Measurements from ENCODE around the gene CCDC200. TPM values are rescaled to one million over a fixed set of nuclear protein-coding genes. Genes with fewer than 3 reads are reported as not detected.
"Not testable (repeated sequence)": the region's sequence is repeated elsewhere in the genome, so short reads cannot be mapped to it uniquely, and the experiment has no call there.

The CCDC200 gene
- 0.31 TPM for total RNA-seq

DNA sequence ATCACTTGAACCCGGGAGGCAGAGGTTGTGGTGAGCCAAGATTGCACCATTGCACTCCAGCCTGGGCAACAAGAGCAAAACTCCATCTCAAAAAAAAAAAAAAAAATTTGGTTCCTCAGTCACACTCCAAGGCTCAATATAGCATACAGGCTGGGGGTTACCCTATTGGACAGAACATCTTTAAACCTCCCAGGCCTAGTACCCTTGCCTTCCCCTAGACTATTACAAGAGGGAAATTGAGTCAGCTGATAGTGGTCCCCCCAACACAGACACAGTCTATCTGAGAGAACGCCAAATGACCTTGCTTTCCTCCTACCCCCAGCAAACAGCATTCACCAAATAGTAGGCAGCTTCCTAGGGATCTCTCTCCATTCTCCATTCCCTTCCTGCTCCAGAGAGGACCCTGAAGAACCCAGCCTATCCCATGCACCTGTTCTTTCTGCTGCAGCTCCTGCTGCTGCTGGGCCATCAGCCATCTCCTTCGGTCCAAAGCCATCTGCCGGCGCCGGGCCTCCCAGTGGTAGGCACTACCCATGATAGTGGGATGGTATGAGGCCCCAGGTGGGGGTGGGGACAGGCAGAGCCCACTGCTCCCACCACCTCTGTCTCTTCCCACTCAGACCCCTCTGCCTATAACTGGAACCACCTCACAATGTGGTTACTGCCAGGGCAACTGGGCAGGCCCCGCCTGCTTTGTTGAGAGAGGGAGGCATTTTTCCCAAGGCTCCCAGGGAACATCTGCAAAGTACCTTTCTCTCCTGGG, at the start of gene CCDC200:
Gene CCDC200, minus strand, starts transcription at position 604 of the 763 bp plus-strand sequence. Its CDS starts 69 bp downstream, at position 535.
- H3K9me3 ChIP-seq (ENCODE audit: low read depth, low read length); H3K4me3 ChIP-seq (ENCODE audit: low read length); H3K4me1 ChIP-seq (ENCODE audit: insufficient read depth, low read length); H3K27me3 ChIP-seq (ENCODE audit: insufficient read depth, low read length): not testable (repeated sequence)

DNA sequence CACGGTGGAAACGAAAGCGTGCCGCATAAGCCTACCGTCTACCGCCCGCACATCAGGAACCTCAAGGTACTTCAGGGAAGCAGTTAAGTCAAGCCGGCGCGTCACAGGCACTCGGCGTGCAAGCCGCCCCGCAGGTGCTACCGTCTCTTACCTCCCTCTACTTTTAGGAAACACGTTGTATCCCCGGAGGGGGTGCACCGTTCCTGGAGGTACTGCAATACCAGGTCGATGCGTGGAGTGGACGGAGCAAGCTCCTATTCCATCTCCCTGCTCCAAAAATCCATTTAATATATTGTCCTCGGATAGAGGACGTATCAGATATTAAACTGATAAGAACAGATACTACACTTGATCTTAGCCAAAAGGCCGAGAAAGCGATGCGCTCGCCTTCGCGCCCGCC, 44.5 kb upstream of the CCDC200 start:
- H3K4me1 ChIP-seq (ENCODE audit: insufficient read depth, low read length); H3K27me3 ChIP-seq (ENCODE audit: insufficient read depth, low read length); H3K4me3 ChIP-seq (ENCODE audit: low read length); H3K9me3 ChIP-seq (ENCODE audit: low read depth, low read length): not testable (repeated sequence)

DNA sequence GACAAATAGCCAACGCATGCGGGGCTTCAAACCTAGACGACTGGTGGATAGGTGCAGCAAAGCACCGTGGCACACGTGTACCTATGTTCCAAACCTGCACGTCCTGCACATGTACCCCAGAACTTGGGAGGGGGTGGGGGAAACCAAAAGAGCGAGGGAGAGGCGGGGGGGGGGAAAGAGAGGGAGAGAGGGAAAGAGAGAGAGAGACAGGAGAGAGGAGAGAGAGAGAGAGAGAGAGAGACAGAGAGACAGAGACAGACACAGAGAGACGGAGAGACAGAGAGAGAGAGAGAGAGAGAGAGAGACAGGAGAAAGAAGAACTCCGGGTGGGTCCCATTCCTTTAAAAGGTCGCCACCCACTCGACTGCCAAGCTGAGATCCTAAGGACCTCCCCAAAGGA, 44.1 kb upstream of the CCDC200 start:
- not testable (repeated sequence) for H3K4me1 ChIP-seq (ENCODE audit: insufficient read depth, low read length); H3K27me3 ChIP-seq (ENCODE audit: insufficient read depth, low read length); H3K4me3 ChIP-seq (ENCODE audit: low read length); H3K9me3 ChIP-seq (ENCODE audit: low read depth, low read length)

DNA sequence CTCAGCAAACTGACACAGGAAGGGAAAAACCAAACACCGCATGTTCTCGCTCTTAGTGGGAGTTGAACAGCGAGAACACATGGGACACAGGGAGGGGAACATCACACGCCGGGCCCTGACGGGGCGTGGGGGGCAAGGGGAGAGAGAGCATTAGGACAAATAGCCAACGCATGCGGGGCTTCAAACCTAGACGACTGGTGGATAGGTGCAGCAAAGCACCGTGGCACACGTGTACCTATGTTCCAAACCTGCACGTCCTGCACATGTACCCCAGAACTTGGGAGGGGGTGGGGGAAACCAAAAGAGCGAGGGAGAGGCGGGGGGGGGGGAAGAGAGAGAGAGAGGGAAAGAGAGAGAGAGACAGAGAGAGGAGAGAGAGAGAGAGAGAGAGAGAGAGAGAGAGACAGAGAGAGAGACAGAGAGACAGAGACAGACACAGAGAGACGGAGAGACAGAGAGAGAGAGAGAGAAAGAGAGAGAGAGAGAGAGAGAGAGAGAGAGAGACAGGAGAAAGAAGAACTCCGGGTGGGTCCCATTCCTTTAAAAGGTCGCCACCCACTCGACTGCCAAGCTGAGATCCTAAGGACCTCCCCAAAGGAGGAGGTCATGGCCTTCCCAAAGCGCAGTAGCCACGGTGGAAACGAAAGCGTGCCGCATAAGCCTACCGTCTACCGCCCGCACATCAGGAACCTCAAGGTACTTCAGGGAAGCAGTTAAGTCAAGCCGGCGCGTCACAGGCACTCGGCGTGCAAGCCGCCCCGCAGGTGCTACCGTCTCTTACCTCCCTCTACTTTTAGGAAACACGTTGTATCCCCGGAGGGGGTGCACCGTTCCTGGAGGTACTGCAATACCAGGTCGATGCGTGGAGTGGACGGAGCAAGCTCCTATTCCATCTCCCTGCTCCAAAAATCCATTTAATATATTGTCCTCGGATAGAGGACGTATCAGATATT, 42.4 kb upstream of the CCDC200 start:
- H3K9me3 ChIP-seq (ENCODE audit: low read depth, low read length); H3K4me1 ChIP-seq (ENCODE audit: insufficient read depth, low read length); H3K27me3 ChIP-seq (ENCODE audit: insufficient read depth, low read length); H3K4me3 ChIP-seq (ENCODE audit: low read length): not testable (repeated sequence)

DNA sequence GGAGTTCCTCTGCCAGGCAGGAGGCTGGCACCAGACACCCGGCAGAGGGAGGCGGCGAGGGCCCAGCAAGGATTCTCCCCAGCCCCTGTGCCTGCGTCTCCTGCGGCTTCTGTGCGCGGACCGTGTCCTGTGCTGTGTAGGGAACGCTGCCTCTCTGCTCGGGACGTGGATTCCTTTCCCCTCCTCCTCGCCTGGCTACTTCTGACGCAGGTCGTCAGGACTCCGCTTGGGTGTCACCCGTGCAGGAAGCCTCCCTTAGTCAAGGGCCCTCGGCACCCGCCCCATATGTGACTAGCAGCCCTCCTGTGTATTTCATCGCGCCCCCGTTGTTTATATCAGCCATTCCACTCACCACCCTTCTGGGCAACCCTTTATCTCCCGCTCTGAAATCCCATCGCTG, 18.0 kb upstream of the CCDC200 start:
- not testable (repeated sequence) for H3K9me3 ChIP-seq (ENCODE audit: low read depth, low read length); H3K4me1 ChIP-seq (ENCODE audit: insufficient read depth, low read length); H3K27me3 ChIP-seq (ENCODE audit: insufficient read depth, low read length); H3K4me3 ChIP-seq (ENCODE audit: low read length)

DNA sequence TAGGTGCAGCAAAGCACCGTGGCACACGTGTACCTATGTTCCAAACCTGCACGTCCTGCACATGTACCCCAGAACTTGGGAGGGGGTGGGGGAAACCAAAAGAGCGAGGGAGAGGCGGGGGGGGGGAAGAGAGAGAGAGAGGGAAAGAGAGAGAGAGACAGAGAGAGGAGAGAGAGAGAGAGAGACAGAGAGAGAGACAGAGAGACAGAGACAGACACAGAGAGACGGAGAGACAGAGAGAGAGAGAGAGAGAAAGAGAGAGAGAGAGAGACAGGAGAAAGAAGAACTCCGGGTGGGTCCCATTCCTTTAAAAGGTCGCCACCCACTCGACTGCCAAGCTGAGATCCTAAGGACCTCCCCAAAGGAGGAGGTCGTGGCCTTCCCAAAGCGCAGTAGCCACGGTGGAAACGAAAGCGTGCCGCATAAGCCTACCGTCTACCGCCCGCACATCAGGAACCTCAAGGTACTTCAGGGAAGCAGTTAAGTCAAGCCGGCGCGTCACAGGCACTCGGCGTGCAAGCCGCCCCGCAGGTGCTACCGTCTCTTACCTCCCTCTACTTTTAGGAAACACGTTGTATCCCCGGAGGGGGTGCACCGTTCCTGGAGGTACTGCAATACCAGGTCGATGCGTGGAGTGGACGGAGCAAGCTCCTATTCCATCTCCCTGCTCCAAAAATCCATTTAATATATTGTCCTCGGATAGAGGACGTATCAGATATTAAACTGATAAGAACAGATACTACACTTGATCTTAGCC, 12.4 kb upstream of the CCDC200 start:
- not testable (repeated sequence) for H3K4me1 ChIP-seq (ENCODE audit: insufficient read depth, low read length); H3K27me3 ChIP-seq (ENCODE audit: insufficient read depth, low read length); H3K9me3 ChIP-seq (ENCODE audit: low read depth, low read length); H3K4me3 ChIP-seq (ENCODE audit: low read length)

DNA sequence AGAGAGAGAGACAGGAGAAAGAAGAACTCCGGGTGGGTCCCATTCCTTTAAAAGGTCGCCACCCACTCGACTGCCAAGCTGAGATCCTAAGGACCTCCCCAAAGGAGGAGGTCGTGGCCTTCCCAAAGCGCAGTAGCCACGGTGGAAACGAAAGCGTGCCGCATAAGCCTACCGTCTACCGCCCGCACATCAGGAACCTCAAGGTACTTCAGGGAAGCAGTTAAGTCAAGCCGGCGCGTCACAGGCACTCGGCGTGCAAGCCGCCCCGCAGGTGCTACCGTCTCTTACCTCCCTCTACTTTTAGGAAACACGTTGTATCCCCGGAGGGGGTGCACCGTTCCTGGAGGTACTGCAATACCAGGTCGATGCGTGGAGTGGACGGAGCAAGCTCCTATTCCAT, 11.2 kb upstream of the CCDC200 start:
- H3K4me1 ChIP-seq (ENCODE audit: insufficient read depth, low read length); H3K27me3 ChIP-seq (ENCODE audit: insufficient read depth, low read length); H3K4me3 ChIP-seq (ENCODE audit: low read length); H3K9me3 ChIP-seq (ENCODE audit: low read depth, low read length): not testable (repeated sequence)

DNA sequence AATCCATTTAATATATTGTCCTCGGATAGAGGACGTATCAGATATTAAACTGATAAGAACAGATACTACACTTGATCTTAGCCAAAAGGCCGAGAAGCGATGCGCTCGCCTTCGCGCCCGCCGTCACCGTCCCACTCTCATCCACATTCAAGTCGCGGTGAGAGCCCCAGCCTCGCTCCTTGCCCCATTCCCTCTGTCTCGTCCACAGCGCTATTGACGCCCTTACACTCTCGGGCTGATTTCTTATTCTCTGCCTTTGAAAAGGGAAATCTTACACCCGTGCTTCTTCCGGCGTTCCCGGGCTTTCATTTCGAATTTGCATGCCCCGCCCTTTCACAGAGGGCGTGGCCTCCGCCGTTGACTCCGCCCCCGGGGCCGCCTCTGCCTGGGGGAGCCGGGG, 5.5 kb upstream of the CCDC200 start, which contains the start of gene RNU2-1:
Gene RNU2-1, minus strand, starts transcription at position 101 of the 400 bp plus-strand sequence.
- not testable (repeated sequence) for H3K27me3 ChIP-seq (ENCODE audit: insufficient read depth, low read length); H3K4me3 ChIP-seq (ENCODE audit: low read length); H3K4me1 ChIP-seq (ENCODE audit: insufficient read depth, low read length); H3K9me3 ChIP-seq (ENCODE audit: low read depth, low read length)

DNA sequence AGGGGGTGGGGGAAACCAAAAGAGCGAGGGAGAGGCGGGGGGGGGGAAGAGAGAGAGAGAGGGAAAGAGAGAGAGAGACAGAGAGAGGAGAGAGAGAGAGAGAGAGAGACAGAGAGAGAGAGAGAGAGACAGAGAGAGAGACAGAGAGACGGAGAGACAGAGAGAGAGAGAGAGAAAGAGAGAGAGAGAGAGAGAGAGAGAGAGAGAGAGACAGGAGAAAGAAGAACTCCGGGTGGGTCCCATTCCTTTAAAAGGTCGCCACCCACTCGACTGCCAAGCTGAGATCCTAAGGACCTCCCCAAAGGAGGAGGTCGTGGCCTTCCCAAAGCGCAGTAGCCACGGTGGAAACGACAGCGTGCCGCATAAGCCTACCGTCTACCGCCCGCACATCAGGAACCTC, 4.8 kb upstream of the CCDC200 start:
- not testable (repeated sequence) for H3K27me3 ChIP-seq (ENCODE audit: insufficient read depth, low read length); H3K4me3 ChIP-seq (ENCODE audit: low read length); H3K4me1 ChIP-seq (ENCODE audit: insufficient read depth, low read length); H3K9me3 ChIP-seq (ENCODE audit: low read depth, low read length)

DNA sequence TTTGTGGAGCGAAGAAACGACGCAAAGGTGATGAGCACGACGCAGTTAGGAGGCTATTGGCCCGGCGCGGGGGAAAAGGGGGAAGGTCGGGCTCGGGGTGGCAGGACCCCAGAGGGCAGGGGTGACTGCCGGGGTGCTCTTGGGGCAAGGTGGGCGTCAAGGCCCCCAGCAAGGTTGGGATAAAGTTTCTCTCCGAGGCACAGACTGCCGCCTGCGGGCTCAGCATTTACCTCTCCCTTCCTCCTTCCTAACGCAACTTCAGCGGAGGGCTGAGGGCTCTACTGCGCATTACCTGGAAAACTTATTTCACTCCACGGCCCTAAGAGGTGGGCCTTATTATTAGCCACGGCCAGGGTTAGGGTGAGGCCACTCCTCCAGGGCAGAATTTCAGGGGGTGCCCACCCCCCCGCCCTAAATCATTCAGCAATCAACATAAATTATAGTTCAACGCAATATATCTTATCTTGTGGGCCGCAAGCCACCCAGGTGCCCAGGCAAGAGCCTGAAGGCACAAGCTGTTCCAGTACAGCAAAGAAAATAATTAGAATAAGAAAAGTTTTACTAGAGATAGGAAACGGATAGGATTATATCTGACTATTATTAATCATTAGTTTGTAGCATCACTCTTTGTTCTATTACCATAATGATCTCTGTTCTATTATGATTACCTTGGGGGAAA, 3.7 kb upstream of the CCDC200 start:
- H3K27me3 ChIP-seq (ENCODE audit: insufficient read depth, low read length); H3K4me3 ChIP-seq (ENCODE audit: low read length); H3K9me3 ChIP-seq (ENCODE audit: low read depth, low read length); H3K4me1 ChIP-seq (ENCODE audit: insufficient read depth, low read length): not testable (repeated sequence)

DNA sequence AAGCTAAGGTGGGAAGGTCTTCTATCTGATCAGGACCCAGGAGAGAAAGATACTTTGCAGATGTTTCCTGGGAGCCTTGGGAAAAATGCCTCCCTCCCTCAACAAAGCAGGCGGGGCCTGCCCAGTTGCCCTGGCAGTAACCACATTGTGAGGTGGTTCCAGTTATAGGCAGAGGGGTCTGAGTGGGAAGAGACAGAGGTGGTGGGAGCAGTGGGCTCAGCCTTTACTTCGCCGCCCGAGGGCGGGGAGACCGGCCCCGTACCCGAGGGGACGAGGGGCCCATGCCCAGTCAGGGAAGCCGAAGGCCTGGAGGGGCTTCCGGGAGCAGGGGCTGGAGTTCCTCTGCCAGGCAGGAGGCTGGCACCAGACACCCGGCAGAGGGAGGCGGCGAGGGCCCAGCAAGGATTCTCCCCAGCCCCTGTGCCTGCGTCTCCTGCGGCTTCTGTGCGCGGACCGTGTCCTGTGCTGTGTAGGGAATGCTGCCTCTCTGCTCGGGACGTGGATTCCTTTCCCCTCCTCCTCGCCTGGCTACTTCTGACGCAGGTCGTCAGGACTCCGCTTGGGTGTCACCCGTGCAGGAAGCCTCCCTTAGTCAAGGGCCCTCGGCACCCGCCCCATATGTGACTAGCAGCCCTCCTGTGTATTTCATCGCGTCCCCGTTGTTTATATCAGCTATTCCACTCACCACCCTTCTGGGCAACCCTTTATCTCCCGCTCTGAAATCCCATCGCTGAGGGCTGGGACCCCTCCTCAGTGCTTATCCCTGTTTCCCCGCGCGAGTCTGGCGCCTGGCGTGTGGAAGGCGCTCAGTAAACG, 3.0 kb upstream of the CCDC200 start:
- H3K9me3 ChIP-seq (ENCODE audit: low read depth, low read length); H3K4me1 ChIP-seq (ENCODE audit: insufficient read depth, low read length); H3K27me3 ChIP-seq (ENCODE audit: insufficient read depth, low read length); H3K4me3 ChIP-seq (ENCODE audit: low read length): not testable (repeated sequence)

DNA sequence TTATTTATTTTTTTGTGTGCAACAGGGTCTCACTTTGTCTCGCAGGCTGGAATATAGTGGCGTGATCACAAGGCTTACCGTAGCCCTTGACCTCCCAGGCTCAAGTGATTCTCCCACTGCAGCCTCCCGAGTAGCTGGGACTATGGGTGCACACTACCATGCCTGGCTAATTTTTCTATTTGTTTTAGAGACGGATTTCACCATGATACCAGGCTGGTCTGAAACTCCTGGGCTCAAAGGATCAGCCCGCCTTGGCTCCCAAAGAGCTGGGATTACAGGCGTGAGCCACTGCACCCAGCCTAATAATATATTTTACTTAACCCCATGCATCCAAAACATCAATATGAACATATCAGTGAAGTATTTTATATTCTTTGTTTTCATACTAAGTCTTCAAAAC, 2.0 kb downstream of the CCDC200 start:
- no peak overlapping the region for H3K4me3 ChIP-seq (ENCODE audit: low read length)
- H3K4me1 ChIP-seq (ENCODE audit: insufficient read depth, low read length) = no peaks in the 10 kb centered on the region
- no peaks in the 10 kb centered on the region for H3K9me3 ChIP-seq (ENCODE audit: low read depth, low read length)
- no peaks in the 10 kb centered on the region for H3K27me3 ChIP-seq (ENCODE audit: insufficient read depth, low read length)

DNA sequence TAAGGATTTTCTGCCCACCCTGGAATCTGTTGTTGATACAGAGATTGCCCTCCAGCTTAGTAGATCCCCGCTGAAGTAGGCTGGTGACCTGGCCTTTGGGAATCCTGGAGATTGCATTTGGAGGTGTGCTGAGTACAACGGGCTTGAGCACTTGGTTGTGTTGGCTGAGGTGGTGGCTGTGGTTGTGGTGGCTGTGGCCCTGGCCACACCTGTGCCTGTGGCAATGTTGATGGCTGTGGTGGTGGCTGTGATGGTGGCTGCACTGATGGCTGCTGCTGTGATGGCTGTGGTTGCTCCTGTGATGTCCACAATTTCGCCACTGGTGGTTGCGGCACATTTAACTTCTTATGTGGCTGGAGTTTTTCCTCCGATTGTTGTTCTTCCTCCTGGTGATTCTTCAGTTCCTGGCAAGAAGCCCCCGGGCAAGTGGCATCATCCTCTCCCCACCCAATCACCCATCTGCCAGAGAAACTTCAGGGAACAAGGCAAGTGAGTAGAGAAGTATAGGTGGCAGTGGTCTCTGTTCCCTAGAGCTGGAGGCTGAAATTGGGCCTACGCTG, 4.2 kb downstream of the CCDC200 start:
- H3K27me3 ChIP-seq (ENCODE audit: insufficient read depth, low read length) = no peaks in the 10 kb centered on the region
- H3K9me3 ChIP-seq (ENCODE audit: low read depth, low read length) = no peaks in the 10 kb centered on the region
- H3K4me1 ChIP-seq (ENCODE audit: insufficient read depth, low read length) = no peaks in the 10 kb centered on the region
- H3K4me3 ChIP-seq (ENCODE audit: low read length) = no peak overlapping the region

All from mononuclear cell (primary cell).